ENCODE measurements around the gene PEAK1.
"Not testable (repeated sequence)": the region's sequence is repeated elsewhere in the genome, so short reads cannot be mapped to it uniquely, and the experiment has no call there.

Gene PEAK1

DNA sequence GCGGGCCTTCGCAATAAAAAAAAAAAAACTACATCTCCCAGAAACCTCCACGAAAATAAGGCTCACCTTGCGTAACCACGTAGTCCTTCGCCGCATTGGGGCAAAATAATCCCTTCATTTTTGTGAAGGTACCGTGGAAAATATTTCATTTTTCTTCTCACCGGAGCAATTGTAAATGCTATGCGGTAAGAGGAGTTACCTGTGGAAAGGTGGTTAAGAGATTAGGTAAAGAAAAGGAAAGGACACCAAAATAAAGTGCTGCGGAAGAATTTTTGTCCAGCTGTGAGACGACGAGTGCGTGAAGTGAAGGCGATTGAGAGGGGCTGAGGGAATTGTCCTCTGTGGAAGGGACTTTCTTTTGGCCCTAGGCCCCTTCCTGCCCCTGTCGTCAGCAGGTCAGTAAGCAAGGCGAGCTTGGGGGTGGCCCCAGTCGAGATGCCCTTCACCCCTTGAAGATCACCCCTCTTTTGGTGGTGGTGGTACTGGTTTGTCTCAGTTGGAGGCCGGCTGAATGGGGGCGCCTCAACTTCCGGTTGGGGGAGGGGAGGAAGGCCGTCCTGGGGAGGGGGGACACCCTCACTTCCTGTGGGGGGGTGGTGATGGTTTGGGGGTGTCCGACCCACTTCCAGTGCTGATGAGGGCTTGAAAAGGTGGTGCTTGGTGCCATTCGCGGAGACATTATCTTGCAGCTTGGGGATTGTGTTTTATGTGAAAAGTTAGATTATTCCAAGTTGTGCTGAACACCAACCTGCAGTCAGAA is 886 bp upstream of the PEAK1 start, which contains the start of gene HMG20A:
HMG20A (plus strand) TSS at position 279 of the 760 bp plus-strand sequence. CDS start 37,520 bp downstream, outside the sequence.
- DNase-seq = peak; percentile 52

DNA sequence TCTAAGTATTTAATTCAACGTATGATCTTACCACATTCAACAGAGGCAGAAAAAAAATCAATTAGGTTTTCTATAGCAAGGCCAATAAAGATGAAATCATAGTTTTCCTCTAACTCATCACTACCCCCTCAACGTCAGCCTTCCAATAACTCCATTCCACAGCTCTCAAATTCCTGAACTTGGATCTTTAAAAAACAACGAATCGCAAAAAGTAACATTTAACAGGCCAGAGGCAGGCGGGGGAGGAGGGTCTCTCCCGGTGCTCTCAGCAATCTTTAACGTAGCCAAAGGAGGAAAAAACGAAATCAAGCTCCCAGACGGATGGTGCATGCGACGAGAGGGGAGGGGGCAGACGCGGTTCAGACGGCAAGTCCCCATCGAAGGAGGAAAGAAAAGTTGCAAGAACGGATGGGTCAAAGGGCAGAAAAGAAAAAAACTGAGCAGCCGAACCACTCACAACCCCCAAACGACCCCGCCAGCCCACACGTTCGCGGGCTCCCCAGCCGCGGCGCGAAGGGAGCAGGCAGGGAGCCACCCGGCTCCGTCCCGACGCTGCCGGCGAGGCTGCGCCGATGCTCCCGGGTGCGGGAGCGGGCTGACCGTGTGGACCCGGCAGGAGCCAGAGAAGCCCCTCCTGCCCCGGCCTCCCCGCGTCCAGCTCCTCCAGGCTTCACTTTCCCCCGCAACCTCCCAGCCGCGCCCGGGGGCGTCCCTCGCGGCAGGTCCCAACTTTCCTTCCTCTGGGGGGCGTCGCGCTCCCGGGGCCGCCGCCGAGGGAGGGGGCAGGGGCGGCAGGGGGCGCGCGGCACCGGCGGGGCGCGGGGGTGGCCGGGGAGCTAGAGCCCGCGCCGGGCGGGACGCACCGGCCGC is 703 bp downstream of the PEAK1 start:
- peak; percentile 64 for DNase-seq

DNA sequence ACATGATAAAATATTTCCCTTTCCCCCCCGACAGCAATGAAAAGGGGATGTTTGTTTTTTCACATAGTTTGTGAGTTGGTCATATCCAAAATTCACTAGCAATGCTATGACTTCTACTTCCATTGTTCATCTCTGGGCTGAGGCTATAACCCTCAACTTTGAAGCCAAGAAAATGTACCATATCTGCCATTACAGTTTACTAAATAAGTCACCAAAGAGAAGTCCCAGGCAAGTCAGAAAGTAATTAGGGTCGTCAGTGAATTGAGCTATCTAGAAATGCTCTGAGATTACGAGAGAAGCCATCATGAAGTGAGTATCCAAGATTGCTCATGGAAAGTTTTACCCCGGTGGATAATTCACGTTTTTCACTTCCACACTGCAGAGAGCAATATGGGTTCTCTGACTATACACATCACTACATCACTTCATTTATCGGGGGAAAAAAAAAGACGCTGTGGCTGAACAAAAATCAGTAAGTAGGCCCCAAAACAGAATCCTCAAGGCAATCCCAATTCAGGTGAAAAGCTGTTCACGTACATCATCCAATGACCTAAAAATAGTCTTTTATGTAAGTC is 1.4 kb downstream of the PEAK1 start:
- DNase-seq = no peak

DNA sequence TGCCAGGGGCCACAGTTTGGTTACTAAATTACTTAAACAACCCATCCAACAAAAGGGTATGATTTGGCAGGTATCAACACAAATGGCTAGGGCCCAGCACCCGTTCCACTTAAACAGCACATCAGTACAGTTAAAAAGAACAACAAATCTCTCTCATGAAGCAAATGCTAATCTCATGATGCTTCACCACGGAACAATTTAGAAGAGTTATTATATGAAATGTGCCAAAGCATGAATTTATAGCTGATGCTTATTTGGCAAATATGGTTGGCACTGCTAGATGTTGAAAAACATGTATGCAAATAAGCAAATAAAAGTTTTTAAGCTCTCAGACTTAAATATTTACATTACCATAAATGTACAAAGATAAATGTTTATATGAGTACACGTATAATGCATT is 2.3 kb downstream of the PEAK1 start:
- DNase-seq = no peak

DNA sequence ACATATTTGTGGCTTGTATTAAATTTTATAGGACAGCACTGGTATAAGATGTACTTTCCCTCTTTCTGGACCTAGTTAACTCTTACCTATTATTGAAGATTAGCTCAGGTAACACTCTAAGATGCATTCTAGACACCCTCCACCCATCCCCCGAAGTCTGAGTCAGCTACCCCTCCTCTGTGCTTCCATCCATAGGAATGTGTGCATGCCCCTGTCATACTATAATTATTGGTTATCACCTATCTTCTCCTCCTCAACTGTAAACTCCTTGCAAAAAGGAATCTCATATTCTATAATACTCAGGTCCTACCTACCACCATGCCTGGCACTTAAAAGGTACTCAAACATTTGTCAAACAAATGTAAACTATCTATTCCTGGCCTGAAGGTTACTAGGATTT is 3.0 kb downstream of the PEAK1 start:
- no peak for DNase-seq

DNA sequence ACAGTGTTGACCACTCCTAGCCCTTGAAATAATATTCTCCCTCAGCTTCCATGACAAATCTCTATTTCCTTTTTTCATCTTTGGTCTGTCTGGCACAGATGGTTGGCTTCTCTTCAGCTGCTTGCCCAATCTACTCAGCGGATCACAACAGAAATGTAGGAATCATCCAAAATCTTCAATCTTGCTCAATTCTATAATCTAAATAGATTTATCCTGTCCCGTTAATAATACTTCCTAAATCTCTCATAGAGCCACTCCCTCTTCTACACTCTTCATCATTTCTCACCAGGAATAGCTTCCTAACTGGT is 3.8 kb downstream of the PEAK1 start:
- DNase-seq = no peak

DNA sequence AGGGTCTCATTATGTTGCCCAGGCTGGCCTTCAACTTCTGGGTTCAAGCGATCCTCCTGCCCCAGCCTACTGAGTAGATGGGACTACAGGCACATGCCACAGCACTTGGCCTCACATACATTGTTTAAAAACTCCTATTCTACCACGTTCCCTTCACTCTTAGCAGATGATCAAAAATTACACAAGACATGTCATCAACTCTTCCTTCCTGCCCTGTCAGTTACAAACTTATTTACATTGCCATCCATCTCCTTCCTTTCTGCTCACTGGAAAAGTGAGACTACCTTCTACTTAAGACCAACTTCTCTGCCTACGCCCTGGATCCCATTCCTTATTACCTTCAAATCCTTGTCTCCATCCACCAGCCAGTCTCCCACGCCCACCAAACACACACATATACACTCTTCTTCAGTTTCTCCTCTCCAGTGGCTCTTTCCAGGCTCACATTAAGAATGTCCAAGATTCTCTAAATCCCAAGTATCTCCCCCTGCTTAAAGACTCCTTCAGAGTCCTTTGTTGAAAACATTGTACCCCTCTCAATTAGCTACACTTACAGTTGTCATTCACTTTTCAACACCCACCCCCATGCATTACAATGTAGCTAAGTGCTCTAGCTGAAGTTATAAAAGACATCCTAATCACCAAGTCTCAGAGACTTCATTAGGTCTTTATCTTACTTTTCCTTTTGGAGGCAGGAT is 4.3 kb downstream of the PEAK1 start:
- DNase-seq = no peak

DNA sequence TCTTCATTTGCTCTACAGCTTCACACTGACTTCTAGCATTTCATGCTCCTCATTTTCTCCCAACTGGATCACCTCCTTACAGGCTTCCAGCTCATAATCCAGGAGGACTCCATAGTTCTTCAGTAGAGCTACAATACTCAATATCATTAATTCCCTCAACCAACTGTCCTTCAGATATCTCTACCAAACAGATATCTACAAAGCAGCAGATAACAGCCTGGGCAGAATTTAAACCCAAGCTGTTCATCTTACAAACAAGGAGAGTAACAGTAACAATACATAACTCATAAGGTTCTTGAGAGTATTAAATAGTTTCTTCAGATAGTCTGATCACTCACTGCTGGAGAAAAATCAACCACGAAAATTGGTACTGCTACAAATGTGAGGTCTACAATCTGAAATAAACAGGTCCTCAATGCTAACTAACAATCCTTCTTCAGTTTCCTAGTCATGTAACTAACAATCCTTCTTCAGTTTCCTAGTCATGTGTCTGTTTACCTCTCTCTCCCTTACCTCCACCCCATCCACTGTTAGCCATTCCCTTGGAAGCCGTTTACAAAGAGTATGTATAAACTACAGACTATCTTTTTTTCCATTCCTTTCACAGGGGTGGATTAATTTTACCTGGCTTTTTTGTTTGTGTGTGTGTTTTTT is 5.0 kb downstream of the PEAK1 start:
- DNase-seq = no peak

DNA sequence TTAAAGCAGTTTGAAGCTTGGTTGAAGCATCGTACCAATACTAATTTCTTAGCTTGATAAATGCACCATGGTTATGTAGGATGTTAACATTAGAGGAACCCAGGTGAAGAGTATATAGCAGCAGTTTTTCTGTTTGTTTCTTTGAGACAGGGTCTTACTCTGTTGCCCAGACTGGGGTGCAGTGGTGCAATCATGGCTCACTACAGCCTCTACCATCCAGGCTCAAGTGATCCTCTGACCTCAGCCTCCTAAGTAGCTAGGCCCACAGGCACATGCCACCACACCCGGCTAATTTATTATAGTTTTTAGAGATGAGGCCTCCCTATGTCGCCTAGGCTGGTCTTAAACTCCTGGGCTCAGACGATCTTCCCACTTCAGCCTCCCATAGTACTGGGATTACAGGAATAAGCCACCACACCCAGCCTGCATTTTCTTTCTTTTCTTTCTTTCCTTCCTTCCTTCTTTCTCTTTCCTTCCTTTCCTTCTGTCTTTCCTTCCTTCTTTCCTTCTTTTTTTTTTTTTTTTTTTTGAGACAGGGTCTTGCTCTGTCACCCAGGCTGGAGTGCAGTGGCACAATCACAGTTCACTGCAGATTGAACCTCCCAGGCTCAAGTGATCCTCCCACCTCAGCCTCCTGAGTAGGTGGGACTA is 6.1 kb downstream of the PEAK1 start:
- no peak for DNase-seq

DNA sequence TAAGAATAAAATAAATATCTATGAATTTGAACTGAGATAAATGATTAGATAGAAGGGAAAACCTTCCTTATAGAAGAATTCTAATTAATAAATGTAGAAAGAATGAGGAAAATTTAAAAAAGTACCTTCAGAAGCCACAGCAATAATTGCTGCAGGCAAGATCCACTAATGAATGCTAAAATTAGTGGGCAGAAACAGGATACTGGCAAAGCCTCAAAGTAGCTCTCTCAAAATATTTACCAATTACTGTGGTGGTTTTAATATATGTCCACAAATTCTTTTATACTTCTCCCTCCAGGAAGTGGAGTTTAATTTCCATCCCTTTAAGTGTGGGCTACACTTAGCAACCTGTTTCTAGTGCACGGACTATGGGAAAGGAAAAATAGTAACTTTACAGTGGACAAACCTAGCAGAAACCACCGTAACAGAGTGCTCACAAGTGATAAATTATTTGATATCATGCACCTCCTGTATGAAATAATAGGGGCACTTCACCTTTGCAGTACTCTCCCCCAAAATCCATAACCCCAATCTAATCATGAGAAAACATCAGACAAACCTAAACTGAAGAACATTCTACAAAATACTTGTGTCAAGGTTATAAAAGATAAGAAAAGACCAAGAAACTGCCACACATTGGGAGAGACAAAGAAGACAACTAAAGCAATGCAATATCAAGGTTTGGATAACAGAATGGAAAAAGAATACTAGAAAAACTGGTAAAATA is 6.8 kb downstream of the PEAK1 start:
- no peak for DNase-seq

DNA sequence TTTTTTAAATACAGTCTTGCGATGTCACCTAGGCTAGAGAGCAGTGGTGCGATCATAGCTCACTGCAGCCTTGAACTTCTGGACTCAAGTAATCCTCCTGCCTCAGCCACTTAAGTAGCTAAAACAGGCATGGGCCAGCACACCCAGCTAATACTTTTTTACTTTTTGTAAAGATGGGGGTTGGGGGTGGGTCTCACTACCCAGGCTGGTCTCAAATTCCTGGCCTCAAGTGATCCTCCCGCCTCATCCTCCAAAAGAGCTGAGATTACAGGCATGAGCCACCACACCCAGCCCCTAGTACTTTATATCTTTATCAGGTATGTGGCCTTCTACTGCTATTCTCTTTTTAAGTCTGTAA is 8.3 kb downstream of the PEAK1 start:
- DNase-seq = no peak

DNA sequence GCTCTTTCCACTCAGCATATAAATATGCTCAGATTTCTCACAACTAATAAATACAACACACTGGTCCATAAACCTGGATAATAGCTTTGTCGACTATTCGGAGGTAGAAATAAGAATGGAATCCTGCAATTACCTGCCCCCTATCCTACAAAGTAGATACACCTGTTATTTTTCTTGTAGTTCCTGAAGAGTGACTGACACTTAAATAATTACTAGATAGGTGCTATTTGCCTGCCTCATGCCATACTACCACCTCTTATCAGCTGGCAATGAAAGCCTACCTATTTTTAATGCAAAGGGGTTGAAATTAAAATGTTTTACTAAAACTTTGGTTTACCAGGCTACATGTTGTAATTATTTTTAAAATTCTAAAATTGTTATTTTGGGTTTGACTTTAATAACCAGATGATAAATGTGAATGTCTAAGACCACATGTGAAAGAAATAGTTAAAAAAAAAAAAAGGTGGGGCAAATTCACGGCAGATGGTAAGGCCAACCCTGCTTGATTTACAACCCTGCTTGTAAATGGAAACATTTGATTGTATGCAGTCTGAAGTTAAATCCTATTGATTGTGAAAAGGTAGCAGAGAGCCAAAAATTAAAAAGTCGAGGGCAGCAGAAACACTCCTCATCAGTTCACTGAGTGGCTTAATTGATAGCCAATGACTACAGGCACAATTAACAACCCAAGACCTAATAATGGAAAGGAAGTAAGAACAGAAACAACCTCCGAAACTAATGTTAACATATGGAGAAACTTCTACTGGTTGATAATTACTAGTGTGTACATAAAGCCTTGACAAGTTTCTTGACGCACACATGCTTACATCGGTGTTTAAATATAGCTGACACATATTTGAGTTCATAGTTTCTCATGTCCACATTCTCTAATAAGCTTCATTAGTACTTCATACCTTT is 8.9 kb downstream of the PEAK1 start:
- DNase-seq = no peak

DNA sequence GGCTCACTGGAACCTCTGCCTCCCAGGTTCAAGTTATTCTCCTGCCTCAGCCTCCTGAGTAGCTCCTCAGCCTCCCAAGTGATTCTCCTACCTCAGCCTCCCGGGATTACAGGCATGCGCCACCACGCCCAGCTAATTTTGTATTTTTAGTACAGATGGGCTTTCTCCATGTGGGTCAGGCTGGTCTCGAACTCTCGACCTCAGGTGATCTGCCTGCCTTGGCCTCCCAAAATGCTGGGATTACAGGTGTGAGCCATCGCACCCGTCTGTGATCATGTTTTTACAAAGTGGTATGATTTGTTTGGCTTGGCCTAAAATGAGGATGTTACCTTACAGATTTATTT is 9.8 kb downstream of the PEAK1 start:
- DNase-seq = not testable (repeated sequence)

DNA sequence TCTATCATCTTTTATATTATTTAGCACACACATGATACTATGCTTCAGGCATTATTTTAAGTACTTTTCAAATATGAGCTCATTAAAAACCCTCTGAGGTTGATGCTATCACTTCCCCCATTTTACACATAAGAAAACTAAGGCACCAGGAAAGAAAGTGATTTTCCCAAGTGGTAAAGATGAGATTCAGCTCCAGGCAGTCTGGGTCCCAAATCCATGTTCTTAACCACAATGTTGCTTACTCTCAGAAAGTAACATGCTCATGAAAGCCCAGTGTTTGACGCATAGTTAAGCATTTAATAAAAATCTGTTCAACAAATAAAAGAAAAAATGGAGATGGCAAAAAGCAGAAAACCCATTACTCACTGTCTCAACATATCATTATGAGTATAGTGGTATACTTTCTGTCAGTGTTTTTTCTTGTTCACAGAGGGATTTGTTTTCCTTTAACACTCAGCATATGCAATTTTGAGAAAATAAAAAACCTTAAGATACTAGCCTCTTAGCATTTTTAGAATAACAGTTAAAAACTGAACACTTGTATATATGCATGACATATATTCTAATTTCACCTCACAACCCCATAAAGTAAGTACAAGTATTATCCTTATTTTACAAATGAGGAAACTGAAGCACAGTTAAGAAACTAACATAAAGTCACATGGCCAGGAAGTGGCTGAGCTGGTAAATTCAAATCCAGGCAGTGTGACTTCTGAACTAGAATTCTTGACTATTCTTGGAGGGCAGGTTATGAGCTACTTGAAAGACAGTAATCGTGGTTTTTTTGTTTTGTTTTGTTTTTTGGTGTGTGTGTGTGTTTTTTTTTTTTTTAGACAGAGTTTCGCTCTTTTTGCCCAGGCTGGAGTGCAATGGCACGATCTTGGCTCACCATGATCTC is 10.4 kb downstream of the PEAK1 start:
- DNase-seq = no peak

DNA sequence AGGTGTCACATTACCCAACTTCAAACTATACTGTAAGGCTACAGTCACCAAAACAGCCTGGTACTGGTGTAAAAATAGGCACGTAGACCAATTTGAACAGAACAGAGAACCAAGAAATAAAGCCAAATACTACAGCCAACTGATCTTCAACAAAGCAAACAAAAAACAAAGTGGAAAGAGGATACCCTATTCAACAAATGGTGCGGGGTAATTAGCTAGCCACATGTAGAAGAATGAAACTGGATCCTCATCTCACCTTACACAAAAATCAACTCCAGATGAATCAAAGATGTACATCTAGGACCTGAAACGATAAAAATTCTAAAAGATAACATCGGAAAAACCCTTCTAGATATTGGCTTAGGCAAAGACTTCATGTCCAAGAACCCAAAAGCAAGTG is 13.1 kb downstream of the PEAK1 start:
- DNase-seq = no peak

DNA sequence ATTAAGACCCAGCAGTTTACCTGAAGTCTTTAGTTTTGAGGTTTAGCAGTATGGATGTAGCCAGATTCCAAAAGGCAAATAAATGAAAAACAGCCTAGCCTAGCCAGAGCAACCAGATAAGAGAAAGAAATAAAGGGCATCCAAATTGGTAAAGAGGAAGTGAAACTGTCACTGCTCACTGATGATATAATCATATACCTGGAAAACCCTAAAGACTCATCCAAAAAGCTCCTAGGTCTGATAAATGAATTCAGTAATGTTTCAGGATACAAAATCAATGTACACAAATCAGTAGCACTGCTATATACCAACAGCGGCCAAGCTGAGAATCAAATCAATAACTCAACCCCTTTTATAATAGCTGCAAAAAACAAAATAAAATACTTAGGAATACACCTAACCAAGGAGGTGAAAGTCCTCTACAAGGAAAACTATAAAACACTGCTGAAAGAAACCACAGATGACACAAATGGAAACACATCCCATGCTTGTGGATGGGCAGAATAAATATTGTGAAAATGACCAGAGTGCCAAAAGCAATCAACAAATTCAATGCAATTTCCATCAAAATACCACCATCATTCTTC is 13.6 kb downstream of the PEAK1 start:
- DNase-seq = not testable (repeated sequence)

DNA sequence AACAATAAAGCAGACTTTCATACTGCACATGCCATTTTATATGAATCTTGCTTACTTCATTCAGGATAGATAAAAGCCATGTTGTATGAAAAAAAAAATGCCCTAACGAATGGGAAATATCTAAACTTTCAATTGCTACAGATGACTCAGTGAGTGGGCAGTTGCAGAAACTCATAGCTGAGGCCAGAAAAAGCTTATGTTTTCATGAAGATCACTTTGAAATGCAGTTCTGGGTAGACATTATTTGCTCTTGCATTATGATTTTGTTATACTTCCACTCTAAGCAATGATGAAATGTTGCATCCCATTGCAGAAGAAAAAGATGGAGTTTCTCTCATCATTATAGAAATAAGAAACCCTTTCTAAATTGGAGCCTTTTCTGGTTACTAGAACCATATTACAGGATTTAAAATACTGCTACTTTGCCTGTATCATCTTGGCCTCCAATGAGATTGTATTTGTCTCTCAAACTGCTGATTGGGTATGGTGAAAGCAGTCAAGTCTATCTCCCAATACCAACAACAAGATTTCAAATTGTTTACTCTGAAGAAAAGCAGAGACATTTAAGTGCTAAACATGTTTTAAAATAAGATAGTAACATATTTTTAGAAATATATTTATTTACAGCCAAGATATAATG is 17.0 kb downstream of the PEAK1 start:
- no peak for DNase-seq

DNA sequence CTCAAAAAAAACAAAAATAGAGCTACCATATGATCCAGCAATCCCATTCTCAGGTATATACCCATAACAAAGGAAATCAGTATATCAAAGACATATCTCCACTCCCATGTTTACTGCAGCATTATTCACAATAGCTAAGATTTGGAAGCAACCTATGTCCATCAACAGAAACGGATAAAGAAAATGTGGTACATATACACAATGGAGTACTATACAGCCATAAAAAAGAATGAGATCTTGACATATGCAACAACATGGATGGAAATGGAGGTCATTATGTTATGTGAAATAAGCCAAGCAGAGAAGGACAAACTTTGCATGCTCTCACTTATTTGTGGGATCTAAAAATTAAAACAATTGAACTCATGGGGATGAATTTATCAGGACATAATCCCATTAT is 19.6 kb downstream of the PEAK1 start:
- no peak for DNase-seq

DNA sequence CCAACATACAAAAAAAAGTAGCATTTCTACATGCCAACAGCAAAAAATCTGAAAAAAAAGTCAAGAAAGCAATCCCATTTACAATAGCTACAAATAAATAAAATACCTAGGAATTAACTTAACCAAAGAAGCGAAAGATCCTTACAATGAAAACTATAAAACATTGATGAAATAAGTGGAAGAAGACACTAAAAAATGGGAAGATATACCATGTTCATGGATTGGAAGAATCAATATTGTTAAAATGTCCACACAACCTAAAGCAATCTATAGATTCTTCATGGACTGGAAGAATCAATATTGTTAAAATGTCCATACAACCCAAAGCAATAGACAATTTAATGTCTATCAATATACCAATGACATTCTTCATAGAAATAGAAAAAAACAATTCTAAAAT is 21.0 kb downstream of the PEAK1 start:
- no peak for DNase-seq
